ENCODE measurements around the gene ACP3.

Gene ACP3

DNA sequence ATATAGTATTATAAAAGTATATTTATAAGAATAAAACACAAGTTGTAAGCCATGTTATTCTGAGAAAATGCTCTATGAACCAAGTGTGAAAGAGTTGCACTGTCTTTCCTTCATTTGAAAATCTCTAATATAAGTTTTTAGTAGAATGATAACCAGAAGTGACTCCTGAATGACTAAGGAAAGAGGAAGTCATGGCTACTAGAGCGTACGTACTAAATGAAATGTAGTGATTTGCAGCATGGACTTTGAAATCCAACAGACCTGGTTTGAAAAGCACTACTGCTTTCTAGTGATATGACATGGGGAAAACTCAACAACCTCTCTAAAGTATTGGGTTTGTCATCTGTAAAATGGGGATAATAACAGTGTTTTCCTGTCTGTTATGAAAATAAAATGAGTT, 89.8 kb downstream of the ACP3 start:
- no peak for DNase-seq (ENCODE audit: low read depth)
